Measurements from ENCODE around the gene HEATR5A.

DNA sequence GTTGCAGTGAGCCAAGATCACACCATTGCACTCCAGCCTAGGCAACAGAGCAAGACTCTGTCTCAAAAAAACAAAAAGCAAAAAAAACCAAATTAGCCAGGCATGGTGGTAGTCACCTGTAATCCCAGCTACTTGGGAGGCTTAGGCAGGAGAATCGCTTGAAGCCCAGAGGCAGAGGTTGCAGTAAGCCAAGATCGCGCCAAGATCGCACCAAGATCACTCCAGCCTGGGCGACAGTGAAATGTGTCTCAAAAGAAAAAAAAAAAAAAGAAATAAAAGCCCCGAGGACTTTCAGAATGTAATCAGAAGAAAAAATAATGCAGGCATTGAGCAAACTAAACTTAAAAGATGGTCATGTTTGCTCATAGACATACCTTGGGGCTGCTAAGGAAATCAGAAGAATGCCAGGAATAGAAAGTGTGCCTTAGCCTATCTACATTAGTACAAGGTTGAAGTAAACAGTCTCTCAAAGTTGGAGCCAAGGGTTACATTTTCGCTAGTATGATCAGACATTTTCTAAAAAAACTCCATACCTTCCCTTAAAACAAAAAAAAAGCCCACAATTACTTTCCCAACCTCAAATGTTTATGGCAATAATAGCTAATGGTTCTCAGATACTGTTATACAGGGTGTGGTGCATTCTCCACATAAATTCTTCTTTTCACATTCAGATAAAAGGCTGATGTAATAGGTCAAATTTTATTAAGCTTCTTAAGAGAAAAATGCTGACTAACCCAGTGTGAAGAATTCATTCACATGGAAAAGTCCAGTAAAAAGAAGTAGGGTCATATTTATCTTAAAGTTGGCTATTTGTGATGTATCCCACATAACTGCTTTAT is 21.1 kb upstream of the HEATR5A start:
- TF ChIP-seq POLR2A (IDR thresholded peaks at IDR 0.05; ENCODE audit: extremely low read depth, insufficient read length): no peak
- TF ChIP-seq, protein P1, sequence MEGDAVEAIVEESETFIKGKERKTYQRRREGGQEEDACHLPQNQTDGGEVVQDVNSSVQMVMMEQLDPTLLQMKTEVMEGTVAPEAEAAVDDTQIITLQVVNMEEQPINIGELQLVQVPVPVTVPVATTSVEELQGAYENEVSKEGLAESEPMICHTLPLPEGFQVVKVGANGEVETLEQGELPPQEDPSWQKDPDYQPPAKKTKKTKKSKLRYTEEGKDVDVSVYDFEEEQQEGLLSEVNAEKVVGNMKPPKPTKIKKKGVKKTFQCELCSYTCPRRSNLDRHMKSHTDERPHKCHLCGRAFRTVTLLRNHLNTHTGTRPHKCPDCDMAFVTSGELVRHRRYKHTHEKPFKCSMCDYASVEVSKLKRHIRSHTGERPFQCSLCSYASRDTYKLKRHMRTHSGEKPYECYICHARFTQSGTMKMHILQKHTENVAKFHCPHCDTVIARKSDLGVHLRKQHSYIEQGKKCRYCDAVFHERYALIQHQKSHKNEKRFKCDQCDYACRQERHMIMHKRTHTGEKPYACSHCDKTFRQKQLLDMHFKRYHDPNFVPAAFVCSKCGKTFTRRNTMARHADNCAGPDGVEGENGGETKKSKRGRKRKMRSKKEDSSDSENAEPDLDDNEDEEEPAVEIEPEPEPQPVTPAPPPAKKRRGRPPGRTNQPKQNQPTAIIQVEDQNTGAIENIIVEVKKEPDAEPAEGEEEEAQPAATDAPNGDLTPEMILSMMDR (IDR thresholded peaks at IDR 0.05; ENCODE audit: low read depth, low read length): no peak

Measured in NB4 (cell line).